AG09309 (cell line): Measurements from ENCODE around the gene SYT3.

ENCODE experiments used
- DNase-seq: peaks from one replicate; pipeline ENCODE4 v3.0.0-alpha.2; 2010; ENCODE audit warnings: low read depth
- H3K4me3 ChIP-seq: 2 replicates; pipeline ENCODE4 v1.5.1; 2011; ENCODE audit warnings: mild to moderate bottlenecking, low read depth, low read length, moderate library complexity; ENCODE audit not compliant: control insufficient read depth
- TF ChIP-seq, protein P1 (sequence below): IDR thresholded peaks from 2 replicates; pipeline ENCODE4 v1.5.1; 2011; ENCODE audit warnings: mild to moderate bottlenecking, low read depth, low read length, inconsistent platforms; ENCODE audit not compliant: insufficient read depth, control insufficient read depth; ENCODE audit errors: missing control alignments

SYT3 gene, protein sequence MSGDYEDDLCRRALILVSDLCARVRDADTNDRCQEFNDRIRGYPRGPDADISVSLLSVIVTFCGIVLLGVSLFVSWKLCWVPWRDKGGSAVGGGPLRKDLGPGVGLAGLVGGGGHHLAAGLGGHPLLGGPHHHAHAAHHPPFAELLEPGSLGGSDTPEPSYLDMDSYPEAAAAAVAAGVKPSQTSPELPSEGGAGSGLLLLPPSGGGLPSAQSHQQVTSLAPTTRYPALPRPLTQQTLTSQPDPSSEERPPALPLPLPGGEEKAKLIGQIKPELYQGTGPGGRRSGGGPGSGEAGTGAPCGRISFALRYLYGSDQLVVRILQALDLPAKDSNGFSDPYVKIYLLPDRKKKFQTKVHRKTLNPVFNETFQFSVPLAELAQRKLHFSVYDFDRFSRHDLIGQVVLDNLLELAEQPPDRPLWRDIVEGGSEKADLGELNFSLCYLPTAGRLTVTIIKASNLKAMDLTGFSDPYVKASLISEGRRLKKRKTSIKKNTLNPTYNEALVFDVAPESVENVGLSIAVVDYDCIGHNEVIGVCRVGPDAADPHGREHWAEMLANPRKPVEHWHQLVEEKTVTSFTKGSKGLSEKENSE

DNA sequence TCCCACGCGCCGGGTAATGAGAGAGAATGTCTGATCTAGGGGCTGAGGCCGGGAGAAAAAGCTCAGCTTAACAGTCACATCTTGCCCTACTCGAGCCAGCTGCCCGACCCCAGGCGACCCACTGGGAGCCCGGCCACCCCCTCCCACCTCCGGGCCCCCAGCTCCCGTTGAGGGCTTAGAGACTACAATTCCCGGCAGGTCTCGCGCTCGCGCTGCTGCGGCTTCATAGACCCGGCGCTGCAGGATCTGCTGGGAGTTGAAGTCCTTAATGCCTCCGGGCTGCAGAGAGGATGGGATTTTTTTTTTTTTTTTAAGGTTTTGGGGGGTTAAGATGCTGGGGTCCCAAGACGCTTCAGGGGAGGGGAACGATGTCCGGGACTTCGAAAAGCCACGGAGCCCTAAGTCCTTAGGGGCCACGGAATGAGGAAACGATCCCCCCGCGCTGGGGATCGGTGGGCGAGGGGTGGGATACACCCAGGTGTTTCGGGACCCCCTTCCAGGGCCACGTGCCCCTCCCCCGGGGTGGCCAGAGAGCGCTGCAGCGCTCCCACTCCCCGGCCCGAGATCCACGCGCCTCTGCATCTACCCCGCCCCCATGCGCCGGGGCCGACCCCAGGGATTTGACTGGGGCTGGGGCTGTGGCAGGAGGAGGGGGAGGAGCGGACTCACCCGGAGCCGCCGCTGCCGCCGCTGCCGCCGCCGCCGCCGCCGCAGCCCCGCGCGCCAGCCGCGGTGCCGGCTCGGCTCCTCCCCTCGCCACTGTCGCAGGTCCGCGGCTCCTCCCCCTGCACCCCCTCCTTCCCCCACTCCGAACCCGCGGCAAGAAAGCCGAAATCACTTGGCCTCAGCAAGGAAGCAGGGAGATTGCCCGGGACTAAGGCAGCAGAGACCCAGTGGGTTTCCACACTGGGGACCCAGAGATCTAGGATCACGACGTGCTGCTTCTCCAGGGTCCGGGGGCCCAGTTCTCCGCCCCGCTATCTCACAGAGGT, at the start of gene SYT3:
SYT3 (minus strand) TSS at position 761 of the 992 bp plus-strand sequence. CDS start 2,470 bp downstream, outside the sequence.
- TF ChIP-seq, protein P1, sequence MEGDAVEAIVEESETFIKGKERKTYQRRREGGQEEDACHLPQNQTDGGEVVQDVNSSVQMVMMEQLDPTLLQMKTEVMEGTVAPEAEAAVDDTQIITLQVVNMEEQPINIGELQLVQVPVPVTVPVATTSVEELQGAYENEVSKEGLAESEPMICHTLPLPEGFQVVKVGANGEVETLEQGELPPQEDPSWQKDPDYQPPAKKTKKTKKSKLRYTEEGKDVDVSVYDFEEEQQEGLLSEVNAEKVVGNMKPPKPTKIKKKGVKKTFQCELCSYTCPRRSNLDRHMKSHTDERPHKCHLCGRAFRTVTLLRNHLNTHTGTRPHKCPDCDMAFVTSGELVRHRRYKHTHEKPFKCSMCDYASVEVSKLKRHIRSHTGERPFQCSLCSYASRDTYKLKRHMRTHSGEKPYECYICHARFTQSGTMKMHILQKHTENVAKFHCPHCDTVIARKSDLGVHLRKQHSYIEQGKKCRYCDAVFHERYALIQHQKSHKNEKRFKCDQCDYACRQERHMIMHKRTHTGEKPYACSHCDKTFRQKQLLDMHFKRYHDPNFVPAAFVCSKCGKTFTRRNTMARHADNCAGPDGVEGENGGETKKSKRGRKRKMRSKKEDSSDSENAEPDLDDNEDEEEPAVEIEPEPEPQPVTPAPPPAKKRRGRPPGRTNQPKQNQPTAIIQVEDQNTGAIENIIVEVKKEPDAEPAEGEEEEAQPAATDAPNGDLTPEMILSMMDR = no peak
- no peak for DNase-seq
- peak within 1 kb of the TSS; percentile 38 for H3K4me3 ChIP-seq

DNA sequence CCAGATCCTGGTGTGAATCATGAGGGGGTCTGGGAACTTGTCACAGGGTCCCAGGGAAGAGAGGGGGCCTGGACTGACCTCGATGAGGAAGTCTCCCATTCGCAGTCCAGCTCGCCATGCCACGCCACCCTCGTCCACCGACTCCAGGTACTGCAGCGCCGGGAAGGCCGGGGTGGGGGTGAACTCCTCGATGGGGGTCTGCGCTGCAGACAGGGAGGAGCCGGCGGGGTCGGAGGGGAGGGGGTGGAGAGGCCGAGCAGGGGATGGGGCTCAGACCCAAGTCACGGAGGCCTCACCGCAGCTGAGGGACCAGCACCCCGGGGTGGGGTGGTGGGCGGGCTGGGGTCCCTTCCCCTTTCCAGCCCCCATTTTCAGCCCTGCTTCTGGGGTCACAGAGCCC, 49.1 kb upstream of the SYT3 start:
- DNase-seq = no peak
- no peak overlapping the region for H3K4me3 ChIP-seq
- TF ChIP-seq, protein P1 = no peak

DNA sequence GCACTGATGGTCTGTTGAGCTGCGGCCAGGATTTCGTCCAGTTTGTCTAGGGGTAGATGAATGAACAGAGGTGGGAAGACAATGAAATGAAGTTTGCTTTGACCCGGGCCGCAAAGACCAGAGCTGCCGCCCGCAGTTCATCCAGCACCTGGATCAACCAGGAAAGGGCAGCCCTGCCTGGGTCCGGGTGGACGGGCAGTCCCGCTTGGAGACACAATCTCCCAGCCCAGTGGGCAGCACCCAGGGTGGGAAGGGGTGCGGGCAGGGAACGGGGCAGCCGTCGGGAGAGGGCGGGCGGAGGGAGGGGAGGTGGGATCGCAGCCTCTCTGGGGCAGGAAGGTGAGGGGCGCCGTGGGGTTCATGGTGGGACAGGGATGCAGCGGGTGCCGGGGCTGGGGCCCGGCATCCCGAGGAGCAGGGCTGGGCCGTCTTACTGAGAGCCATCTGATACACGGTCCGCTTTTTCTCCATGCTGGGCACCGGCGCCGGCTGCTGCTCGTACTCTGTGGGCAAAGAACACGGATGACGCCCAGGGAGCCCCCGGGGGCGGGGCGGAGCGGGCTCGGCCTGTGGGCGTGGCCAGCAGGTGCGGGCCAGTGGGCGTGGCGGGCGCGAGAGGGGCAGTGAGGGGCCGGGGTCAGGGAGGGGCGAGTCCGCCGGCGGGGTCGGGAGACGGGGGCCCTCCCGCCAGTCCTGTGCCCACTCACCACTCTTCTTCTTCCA, 46.8 kb upstream of the SYT3 start:
- DNase-seq = no peak
- TF ChIP-seq, protein P1 = no peak
- H3K4me3 ChIP-seq = no peak overlapping the region

DNA sequence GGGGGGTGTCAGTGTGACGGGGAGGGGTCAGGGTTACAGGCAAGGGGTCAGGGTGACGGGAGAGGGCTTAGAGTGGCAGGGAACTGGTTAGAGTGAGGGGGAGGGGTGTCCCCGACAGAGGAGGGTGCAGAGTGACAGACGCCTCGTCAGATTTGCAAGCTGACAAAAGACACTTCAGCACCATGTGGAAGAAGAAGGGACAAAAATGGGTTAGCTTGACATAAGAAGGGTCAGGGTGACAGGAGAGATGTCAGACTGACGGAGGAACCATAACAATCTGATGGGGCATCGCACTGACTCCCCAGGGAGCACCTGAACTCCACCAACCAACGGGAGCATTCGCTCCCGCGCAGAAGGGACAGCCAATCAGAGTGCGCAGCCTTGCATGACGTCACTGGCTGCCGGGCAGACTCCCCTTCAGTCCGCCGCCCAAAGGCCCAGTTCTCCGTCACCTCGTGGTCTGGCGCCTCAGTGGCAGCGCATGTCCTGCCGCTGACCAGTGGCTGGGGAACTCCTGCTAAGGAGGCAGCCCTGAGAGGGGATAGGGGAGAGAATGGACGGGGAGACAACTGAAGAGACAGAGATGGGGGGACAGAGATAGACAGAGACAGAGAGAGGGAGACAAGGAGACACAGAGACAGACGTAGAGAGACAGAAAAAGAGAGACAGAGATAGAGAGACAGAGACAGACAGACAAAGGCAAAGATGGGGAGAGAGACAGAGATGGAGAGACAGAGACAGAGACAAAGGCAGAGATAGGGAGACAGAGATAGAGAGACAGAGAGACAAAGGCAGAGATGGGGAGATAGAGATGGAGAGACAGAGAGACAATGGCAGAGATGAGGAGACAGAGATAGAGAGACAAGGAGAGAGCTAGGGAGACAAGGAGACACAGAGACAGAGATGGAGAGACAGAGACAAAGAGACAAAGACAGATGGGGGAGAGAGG, 39.8 kb upstream of the SYT3 start:
- DNase-seq = peak; percentile 11
- TF ChIP-seq, protein P1 = no peak
- H3K4me3 ChIP-seq = no peak overlapping the region

DNA sequence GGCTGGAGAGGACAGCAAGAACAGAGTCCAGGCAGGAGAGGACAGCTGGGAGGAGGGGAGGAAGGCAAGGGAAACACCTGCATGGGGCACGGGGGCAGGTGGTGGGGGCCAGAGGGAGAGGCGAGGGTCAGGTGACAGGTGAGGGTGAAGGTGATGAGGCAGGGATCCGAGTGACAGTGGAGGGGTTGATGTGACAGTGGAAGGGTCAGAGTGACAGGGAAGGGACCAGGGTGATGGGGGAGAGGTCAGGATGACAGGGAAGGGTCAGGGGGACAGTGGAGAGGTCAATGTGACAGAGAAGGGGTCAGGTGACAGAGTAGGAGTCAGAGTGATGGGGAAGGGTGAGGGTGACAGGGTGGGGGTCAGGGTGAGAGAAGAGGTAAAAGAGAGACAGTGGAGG, 38.6 kb upstream of the SYT3 start:
- TF ChIP-seq, protein P1 = no peak
- DNase-seq = no peak

More for the DNA sequence above, 38.6 kb upstream of the SYT3 start:
- no peak overlapping the region for H3K4me3 ChIP-seq
